Caki2 (cell line): ENCODE results near the gene NEK2. TPM values are rescaled to one million over a fixed set of nuclear protein-coding genes. Genes with fewer than 3 reads are reported as not detected.
"Not testable (repeated sequence)": the region's sequence is repeated elsewhere in the genome, so short reads cannot be mapped to it uniquely, and the experiment has no call there.

Experiments
- DNase-seq: peaks from one replicate; pipeline ENCODE4 v3.0.0-alpha.2; 2015; ENCODE audit warnings: low read depth
- in situ Hi-C: cut with HindIII; loops from 2 replicates; pipeline ENCODE4 v1.10.0; 2016; ENCODE audit warnings: low sequenced_read_pairs, low pct_unique_long_range_greater_than_20kb, mixed read lengths
- total RNA-seq: library from RNA; depleted of rRNA; stranded (reverse); fragments of >200 nt; shearing (Covaris generic); gene quantifications from 2 replicates; pipeline ENCODE4 v1.2.3, GENCODE V29; 2014; ENCODE audit warnings: low replicate concordance

Gene NEK2
- total RNA-seq, 1 experiment from 2014 or later: 39.9 TPM

- no peak for DNase-seq
- in situ Hi-C loops: no loop called here
Observed at GRCh38 chr1:211656728-211657127, 18.7 kb downstream of the NEK2 start.

- in situ Hi-C loops: no loop called here
- DNase-seq: peak; percentile 72
Observed at GRCh38 chr1:211654838-211655787, 20.3 kb downstream of the NEK2 start.

GRCh38 chr1:211653959-211654496 lies 21.4 kb downstream of the NEK2 start:
- in situ Hi-C loops: no loop called here

GRCh38 chr1:211653293-211653692 lies 22.1 kb downstream of the NEK2 start:
- in situ Hi-C loops: no loop called here
- no peak for DNase-seq

More at GRCh38 chr1:211653959-211654496, 21.4 kb downstream of the NEK2 start:
- DNase-seq: peak; percentile 48

GRCh38 chr1:211652371-211652770 lies 23.1 kb downstream of the NEK2 start:
- DNase-seq: no peak
- in situ Hi-C loops: no loop called here

- no peak for DNase-seq
- in situ Hi-C loops: no loop called here
Observed at GRCh38 chr1:211650904-211651303, 24.5 kb downstream of the NEK2 start.

GRCh38 chr1:211648980-211649934 lies 26.2 kb downstream of the NEK2 start:
- in situ Hi-C loops: no loop called here
- no peak for DNase-seq

GRCh38 chr1:211648336-211648735 lies 27.1 kb downstream of the NEK2 start:
- peak; percentile 73 for DNase-seq
- in situ Hi-C loops: no loop called here

GRCh38 chr1:211647711-211648121 lies 27.7 kb downstream of the NEK2 start:
- no peak for DNase-seq
- in situ Hi-C loops: no loop called here

- no peak for DNase-seq
- in situ Hi-C loops: no loop called here
Observed at GRCh38 chr1:211646566-211646965, 28.9 kb downstream of the NEK2 start.

GRCh38 chr1:211645601-211646000 lies 29.8 kb downstream of the NEK2 start:
- in situ Hi-C loops: not testable (repeated sequence)

GRCh38 chr1:211644653-211645052 lies 30.8 kb downstream of the NEK2 start:
- DNase-seq: no peak
- in situ Hi-C loops: no loop called here

More at GRCh38 chr1:211645601-211646000, 29.8 kb downstream of the NEK2 start:
- not testable (repeated sequence) for DNase-seq

- DNase-seq: peak; percentile 88
- in situ Hi-C loops: no loop called here
Observed at GRCh38 chr1:211643324-211644212, 31.9 kb downstream of the NEK2 start.

GRCh38 chr1:211642870-211643269 lies 32.6 kb downstream of the NEK2 start:
- no peak for DNase-seq
- in situ Hi-C loops: no loop called here

GRCh38 chr1:211641942-211642341 lies 33.5 kb downstream of the NEK2 start:
- DNase-seq: no peak
- in situ Hi-C loops: no loop called here

- in situ Hi-C loops: no loop called here
- DNase-seq: no peak
Observed at GRCh38 chr1:211641044-211641800, 34.2 kb downstream of the NEK2 start.

- no peak for DNase-seq
- in situ Hi-C loops: no loop called here
Observed at GRCh38 chr1:211640301-211640630, 35.2 kb downstream of the NEK2 start.
